ENCODE data around the gene KLHDC8A. TPM values are rescaled to one million over a fixed set of nuclear protein-coding genes. Genes with fewer than 3 reads are reported as not detected.
A peak's percentile ranks its signal among the peaks of the same experiment; 100 is the strongest.

Gene KLHDC8A
- total and polyA plus RNA-seq, 2 donors (not counting 1 experiment from before 2014, with no cell fraction given): not detected

DNA sequence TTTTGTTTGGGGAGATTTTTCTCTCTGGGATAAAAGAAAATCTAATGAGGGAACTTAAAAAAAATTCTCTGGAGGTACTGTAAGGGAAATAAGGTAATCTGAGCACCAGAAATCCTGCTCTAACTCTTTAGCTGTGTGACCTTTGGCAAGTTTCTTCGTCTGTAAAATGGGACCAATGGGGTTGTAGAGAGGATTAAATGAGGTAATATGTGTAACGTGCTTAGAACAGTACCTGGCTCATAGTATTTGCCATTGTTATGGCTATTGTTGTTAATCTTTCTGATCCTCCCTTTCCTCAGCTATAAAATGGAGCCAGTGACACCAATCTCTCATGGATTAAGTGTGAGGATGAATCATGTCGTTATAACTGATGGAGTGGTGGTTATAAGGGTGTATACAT, 845 bp upstream of the KLHDC8A start:
- no peak for TF ChIP-seq EZH2 (IDR thresholded peaks at IDR 0.05; ENCODE audit: low read length, missing control alignments)
- TF ChIP-seq CTCF (conservative IDR thresholded peaks at IDR 0.05 in 1 of 2, IDR thresholded peaks at IDR 0.05 in 1 of 2; ENCODE audit: low read depth in 1 of 2, low read length in 2 of 2): no peak

GRCh38 chr1:205355075-205355453, 1.7 kb downstream of the KLHDC8A start:
- Histone ChIP-seq H4K20me1 (ENCODE audit: control insufficient read depth, extremely low read depth, insufficient read depth, low read length) (no peaks in the 10 kb centered on the region), H3K36me3 (ENCODE audit: control insufficient read depth, insufficient read depth, low read length) (no peaks in the 10 kb centered on the region), H3K79me2 (ENCODE audit: control insufficient read depth, insufficient read depth, low read length) (no peaks in the 10 kb centered on the region), H3K9me3 (ENCODE audit: control insufficient read depth, insufficient read depth, low read depth, low read length) (no peaks in the 10 kb centered on the region), H3K4me3 (replicated peaks in 1 of 4; ENCODE audit: control extremely low read depth in 1 of 4, insufficient read depth in 1 of 4, low read depth in 3 of 4, low read length in 4 of 4) (no peak overlapping the region), H3K9ac (ENCODE audit: insufficient read depth, low read length) (no peak overlapping the region), H2AFZ (ENCODE audit: low read length) (no peak overlapping the region), H3K4me1 (ENCODE audit: control insufficient read depth, extremely low read depth, insufficient read depth, low read length) (no peaks in the 10 kb centered on the region), H3K27me3 (ENCODE audit: control insufficient read depth, insufficient read depth, low read length) (peaks cover 15% of the 10 kb centered on the region), H3K27ac (ENCODE audit: insufficient read depth, low read length) (no peak overlapping the region), H3K4me2 (ENCODE audit: extremely low read depth, insufficient read depth, low read length) (no peak overlapping the region)
- TF ChIP-seq EZH2 (IDR thresholded peaks at IDR 0.05; ENCODE audit: low read length, missing control alignments) (no peak), CTCF (conservative IDR thresholded peaks at IDR 0.05 in 1 of 2, IDR thresholded peaks at IDR 0.05 in 1 of 2; ENCODE audit: low read depth in 1 of 2, low read length in 2 of 2) (no peak)
- DNase-seq (ENCODE audit: low read depth in 2 of 2): peak; percentile 10 to 70

More for the DNA sequence above, 845 bp upstream of the KLHDC8A start:
- DNase-seq (ENCODE audit: low read depth in 2 of 2): no peak
- H3K4me2 ChIP-seq (ENCODE audit: extremely low read depth, insufficient read depth, low read length): no peak overlapping the region
- H3K36me3 ChIP-seq (ENCODE audit: control insufficient read depth, insufficient read depth, low read length): no peaks in the 10 kb centered on the region
- H4K20me1 ChIP-seq (ENCODE audit: control insufficient read depth, extremely low read depth, insufficient read depth, low read length): no peaks in the 10 kb centered on the region
- H2AFZ ChIP-seq (ENCODE audit: low read length): no peak overlapping the region
- H3K4me3 ChIP-seq (replicated peaks in 1 of 4; ENCODE audit: control extremely low read depth in 1 of 4, insufficient read depth in 1 of 4, low read depth in 3 of 4, low read length in 4 of 4): no peak overlapping the region
- H3K9me3 ChIP-seq (ENCODE audit: control insufficient read depth, insufficient read depth, low read depth, low read length): no peaks in the 10 kb centered on the region
- peaks cover 19% of the 10 kb centered on the region for H3K27me3 ChIP-seq (ENCODE audit: control insufficient read depth, insufficient read depth, low read length)
- H3K9ac ChIP-seq (ENCODE audit: insufficient read depth, low read length): no peak overlapping the region
- no peak overlapping the region for H3K27ac ChIP-seq (ENCODE audit: insufficient read depth, low read length)
- H3K4me1 ChIP-seq (ENCODE audit: control insufficient read depth, extremely low read depth, insufficient read depth, low read length): no peaks in the 10 kb centered on the region
- no peaks in the 10 kb centered on the region for H3K79me2 ChIP-seq (ENCODE audit: control insufficient read depth, insufficient read depth, low read length)

DNA sequence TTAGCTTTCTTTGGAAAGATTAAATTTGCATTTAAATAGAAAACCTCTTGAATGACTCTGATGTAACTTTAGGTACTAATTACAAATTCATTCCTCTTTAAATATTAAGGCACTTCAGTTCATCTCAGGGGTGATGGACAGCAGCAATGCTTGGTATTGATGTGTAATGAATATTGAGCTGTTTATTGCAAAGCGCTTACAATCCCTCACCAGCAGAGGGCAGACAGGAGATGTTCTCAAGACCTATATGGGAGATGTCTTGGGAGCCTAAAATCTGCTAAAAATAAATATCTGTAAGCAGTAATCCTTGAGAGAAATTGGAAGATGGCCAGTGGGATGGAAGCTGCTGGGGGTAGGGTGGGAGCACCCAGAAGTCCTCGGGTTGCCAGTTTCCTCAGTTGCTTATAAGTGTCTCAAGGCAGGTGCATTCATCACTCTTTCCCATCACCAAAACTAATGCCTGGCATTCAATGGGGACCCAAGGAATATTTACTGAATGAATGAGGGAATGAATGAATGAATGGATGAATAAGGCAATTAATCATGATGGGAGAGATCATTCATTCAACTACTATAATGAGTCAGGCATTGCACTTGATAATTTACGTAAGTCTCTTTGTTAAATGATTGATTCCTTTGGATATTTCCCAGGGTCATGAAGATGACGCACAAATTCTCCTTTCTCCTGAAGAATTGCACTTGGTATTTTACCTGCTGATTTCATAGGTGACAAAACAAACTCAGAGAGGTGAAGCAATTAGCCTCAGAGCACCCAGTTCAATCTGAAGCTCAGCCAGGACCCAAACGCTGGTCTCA, 2.3 kb downstream of the KLHDC8A start:
- Histone ChIP-seq H2AFZ (ENCODE audit: low read length) (no peak overlapping the region), H3K4me3 (replicated peaks in 1 of 4; ENCODE audit: control extremely low read depth in 1 of 4, insufficient read depth in 1 of 4, low read depth in 3 of 4, low read length in 4 of 4) (no peak overlapping the region), H4K20me1 (ENCODE audit: control insufficient read depth, extremely low read depth, insufficient read depth, low read length) (no peaks in the 10 kb centered on the region), H3K9me3 (ENCODE audit: control insufficient read depth, insufficient read depth, low read depth, low read length) (no peaks in the 10 kb centered on the region), H3K27ac (ENCODE audit: insufficient read depth, low read length) (no peak overlapping the region), H3K79me2 (ENCODE audit: control insufficient read depth, insufficient read depth, low read length) (no peaks in the 10 kb centered on the region), H3K4me1 (ENCODE audit: control insufficient read depth, extremely low read depth, insufficient read depth, low read length) (no peaks in the 10 kb centered on the region), H3K27me3 (ENCODE audit: control insufficient read depth, insufficient read depth, low read length) (peaks cover 11% of the 10 kb centered on the region), H3K36me3 (ENCODE audit: control insufficient read depth, insufficient read depth, low read length) (no peaks in the 10 kb centered on the region), H3K9ac (ENCODE audit: insufficient read depth, low read length) (no peak overlapping the region), H3K4me2 (ENCODE audit: extremely low read depth, insufficient read depth, low read length) (no peak overlapping the region)
- TF ChIP-seq EZH2 (IDR thresholded peaks at IDR 0.05; ENCODE audit: low read length, missing control alignments) (no peak), CTCF (conservative IDR thresholded peaks at IDR 0.05 in 1 of 2, IDR thresholded peaks at IDR 0.05 in 1 of 2; ENCODE audit: low read depth in 1 of 2, low read length in 2 of 2) (peak; percentile 86 to 94)
- DNase-seq (ENCODE audit: low read depth in 2 of 2): peak; percentile 64 to 80
